Heart left ventricle (tissue), 16 donors: ENCODE measurements around the gene CAP1. TPM values are rescaled to one million over a fixed set of nuclear protein-coding genes. Genes with fewer than 3 reads are reported as not detected.
"Not testable (repeated sequence)": the region's sequence is repeated elsewhere in the genome, so short reads cannot be mapped to it uniquely, and the experiment has no call there.

Experiments
- ATAC-seq, 4 donors: fragments of 200-7000 bp; cut with Tn5 transposase; one replicate each; pipeline ENCODE4 v1.9.1; 2020 to 2022; ENCODE audit warnings: moderate library complexity in 4 of 4, mild to moderate bottlenecking in 3 of 4, moderate number of reproducible peaks in 1 of 4
- DNase-seq, 5 donors: peaks; one replicate each; pipeline ENCODE4 v3.0.0-alpha.2; 2020
- H3K27ac ChIP-seq, 12 donors: fragments of 200-600 bp; sonication (generic) in 4 of 12; one replicate each; pipeline versions ENCODE4 v1.5.0 to v1.8.0; 2016 to 2022; ENCODE audit warnings: mild to moderate bottlenecking in 2 of 12
- H3K27me3 ChIP-seq, 9 donors: fragments of 200-600 bp; sonication (generic) in 2 of 9; one replicate each; pipeline versions ENCODE4 v1.5.1 to v1.8.0; 2016 to 2022; ENCODE audit warnings: mild to moderate bottlenecking in 3 of 9
- H3K36me3 ChIP-seq, 9 donors: fragments of 200-600 bp; sonication (generic) in 2 of 9; one replicate each; pipeline versions ENCODE4 v1.5.0 to v1.8.0; 2018 to 2022; ENCODE audit warnings: mild to moderate bottlenecking in 2 of 9
- H3K4me1 ChIP-seq, 12 donors: fragments of 200-600 bp; sonication (generic) in 4 of 12; one replicate each; pipeline versions ENCODE4 v1.5.0 to v1.8.0; 2016 to 2022; ENCODE audit warnings: mild to moderate bottlenecking in 3 of 12
- H3K4me3 ChIP-seq, 12 donors: fragments of 200-600 bp; sonication (generic) in 4 of 12; one replicate each; pipeline versions ENCODE4 v1.5.0 to v1.8.0; 2017 to 2022; ENCODE audit warnings: mild to moderate bottlenecking in 9 of 12, moderate library complexity in 4 of 12
- H3K9me3 ChIP-seq, 12 donors: fragments of 200-600 bp; sonication (generic) in 4 of 12; one replicate each; pipeline versions ENCODE4 v1.5.0 to v1.8.0; 2016 to 2022; ENCODE audit warnings: mild to moderate bottlenecking in 1 of 12
- CTCF ChIP-seq, 12 donors: fragments of 200-600 bp; sonication (generic) in 4 of 12; IDR thresholded peaks; one replicate each; pipeline versions ENCODE4 v1.5.0 to v1.8.0; 2018 to 2022; ENCODE audit warnings: antibody characterized with exemption in 12 of 12, mild to moderate bottlenecking in 5 of 12
- POLR2A ChIP-seq, 2 donors: fragments of 450-650 bp; IDR thresholded peaks; one replicate each; pipeline ENCODE4 v1.6.1; 2017; ENCODE audit warnings: antibody characterized with exemption in 2 of 2, mild to moderate bottlenecking in 2 of 2, moderate library complexity in 2 of 2
- WGBS, 4 donors: extraction: QIAGEN DNeasy Blood & Tissue Kit in 2 of 4; methylation state at CpG; one replicate each; pipeline versions ENCODE4 v1.1.5 to v1.1.7; 2013 to 2018; 5-methylcytosine and 5-hydroxymethylcytosine counted together
- intact Hi-C, 10 donors: fragments of 100-400 bp; cut with DNase I; formaldehyde crosslinking; loops; one replicate each; pipeline versions ENCODE4 v1.11.1 to v1.14.2; 2022
- polyA plus RNA-seq, 2 donors: library from polyadenylated mRNA; stranded (reverse); fragments of 200-250 nt; gene quantifications; one replicate each; pipeline ENCODE4 v1.2.3, GENCODE V29; 2013
- total RNA-seq, 9 donors: library from RNA; depleted of rRNA in 2 of 9; stranded (reverse); fragments of >200 nt in 2 of 9; fragmentation: NEBNext Ultra II Directional in 3 of 9; extraction: Animal tissue kit (Norgen Biotek cat#: 25700) in 3 of 9; gene quantifications; one replicate each; pipeline versions ENCODE4 v1.1.0 to v1.2.4, GENCODE V29; 2016 to 2023
- donor health status: ischemic (EF 13 %, LVEDD 7.1; RV severe dilation, severe dysfunction).
- donor health status: healthy with polysubstance abuse.
- donor health status: DM: no; HTN: yes; CAD: no.
- donor health status: DM: no; HTN: no; CAD: no.
- donor health status: ischemic (EF 25% LVEDD 6.9; RV normal size, moderate dysfunction).
- donor health status: ischemic (EF 25% LVEDD 5.7; RV mildly dilated, moderate dysfunction).
- donor health status: healthy.
- donor health status: DM: yes; HTN: yes; CAD: no.
- donor health status: ischemic (EF 35%, LVEDD 5.7; RV mildly dilated, moderate dysfunction).
- donor health status: nonischemic (EF 11% LVEDD 7.7; RV severe dilation, severe dysfunction).
- donor health status: DM: yes; HTN: yes; CAD: no.
- donor health status: PGD.
- donor health status: ischemic (EF 29% LVEDD 5.4; RV normal size, mild dysfunction).
- donor health status: nonischemic (EF 23%, LVEDD 6.1; RV moderate dilation, normal function).

CAP1 gene
- total and polyA plus RNA-seq, 11 donors, result 23.8 to 249 (median 69.9) TPM

GRCh38 chr1:40004857-40005256 lies 35.7 kb upstream of the CAP1 start:
- Histone ChIP-seq H3K27me3 (no peaks in the 10 kb centered on the region), H3K27ac (no peak overlapping the region), H3K36me3 (no peaks in the 10 kb centered on the region), H3K4me3 (no peak overlapping the region), H3K9me3 (peaks cover 0 to 5% (median 0%) of the 10 kb centered on the region in 12 donors), H3K4me1 (peaks cover 0 to 13% (median 0%) of the 10 kb centered on the region in 12 donors)
- DNase-seq (no peak), ATAC-seq (no peak)
- TF ChIP-seq POLR2A (IDR thresholded peaks at IDR 0.05), result no peak
- no peak for TF ChIP-seq CTCF (IDR thresholded peaks at IDR 0.05)
- intact Hi-C loops, result no loop called here
- WGBS, 4 donors, result 41 to 59% (median 48%) methylated on average over 2 of the region's 2 CpGs

- intact Hi-C loops, H3K9me3 ChIP-seq, DNase-seq, H3K4me3 ChIP-seq, ATAC-seq, H3K27ac ChIP-seq, H3K36me3 ChIP-seq, H3K27me3 ChIP-seq: not testable (repeated sequence)
- H3K4me1 ChIP-seq, result peaks cover 0 to 12% (median 0%) of the 10 kb centered on the region in 12 donors
- 85 to 92% (median 91%) methylated on average over 3 of the region's 3 CpGs for WGBS, 4 donors
These were observed 33.0 kb upstream of the CAP1 start for GRCh38 chr1:40007481-40008034.

- Histone ChIP-seq H3K27ac (no peak overlapping the region), H3K4me1 (peaks cover 0 to 8% (median 0%) of the 10 kb centered on the region in 12 donors), H3K27me3 (no peaks in the 10 kb centered on the region), H3K9me3 (peaks cover 0 to under 1% (median 0%) of the 10 kb centered on the region in 12 donors), H3K36me3 (no peaks in the 10 kb centered on the region), H3K4me3 (no peak overlapping the region)
- no peak for TF ChIP-seq CTCF (IDR thresholded peaks at IDR 0.05)
- no peak for TF ChIP-seq POLR2A (IDR thresholded peaks at IDR 0.05)
- WGBS, 4 donors, result 92 to 98% (median 94%) methylated on average over 3 of the region's 3 CpGs
- ATAC-seq, result no peak
- intact Hi-C loops, result no loop called here
- no peak for DNase-seq
These were observed 29.3 kb upstream of the CAP1 start for GRCh38 chr1:40011198-40011597.

- WGBS, 4 donors, result 69 to 86% (median 77%) methylated on average over 3 of the region's 3 CpGs
- Histone ChIP-seq H3K4me1 (peaks cover 0 to 8% (median 0%) of the 10 kb centered on the region in 12 donors), H3K27me3 (no peaks in the 10 kb centered on the region), H3K36me3 (no peaks in the 10 kb centered on the region), H3K9me3 (peaks cover 0 to 3% (median 0%) of the 10 kb centered on the region in 12 donors), H3K27ac (no peak overlapping the region), H3K4me3 (no peak overlapping the region)
- intact Hi-C loops, result no loop called here
- TF ChIP-seq POLR2A (IDR thresholded peaks at IDR 0.05) (no peak), CTCF (IDR thresholded peaks at IDR 0.05) (no peak)
- ATAC-seq (no peak), DNase-seq (no peak)
These were observed 26.2 kb upstream of the CAP1 start for GRCh38 chr1:40014253-40014706.
